NCI-H146 treated with DMSO at 0.1 percent for 48 hours (cell line): ENCODE data around the gene WNT8A.

Experiments
- DNase-seq: peaks from one replicate; lab custom pipeline; 2025; ENCODE audit not compliant: unreplicated experiment; lab: John Stamatoyannopoulos, UW

Gene WNT8A

GRCh38 chr5:138091685-138092084 lies 7.9 kb downstream of the WNT8A start:
- no peak for DNase-seq

DNA sequence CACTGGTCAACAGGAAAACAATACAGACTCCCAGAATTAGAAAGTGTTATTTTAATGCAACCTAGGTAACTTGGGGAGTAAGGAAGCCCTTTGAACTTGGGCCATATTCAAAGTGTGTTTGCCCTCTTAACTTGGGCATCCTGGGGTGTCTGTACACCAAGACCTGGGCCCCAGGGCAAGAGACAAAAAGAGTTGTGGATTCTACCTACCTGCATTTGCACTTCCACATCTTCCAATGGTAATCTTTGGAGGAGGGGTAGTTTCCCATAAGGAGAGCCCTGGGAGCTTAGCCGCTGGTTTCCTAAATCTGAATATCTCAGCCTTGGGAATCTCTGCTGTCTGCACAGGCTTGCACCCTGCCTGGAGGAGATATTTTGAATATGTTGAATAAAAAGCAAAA lies 8.5 kb downstream of the WNT8A start:
- no peak for DNase-seq

DNA sequence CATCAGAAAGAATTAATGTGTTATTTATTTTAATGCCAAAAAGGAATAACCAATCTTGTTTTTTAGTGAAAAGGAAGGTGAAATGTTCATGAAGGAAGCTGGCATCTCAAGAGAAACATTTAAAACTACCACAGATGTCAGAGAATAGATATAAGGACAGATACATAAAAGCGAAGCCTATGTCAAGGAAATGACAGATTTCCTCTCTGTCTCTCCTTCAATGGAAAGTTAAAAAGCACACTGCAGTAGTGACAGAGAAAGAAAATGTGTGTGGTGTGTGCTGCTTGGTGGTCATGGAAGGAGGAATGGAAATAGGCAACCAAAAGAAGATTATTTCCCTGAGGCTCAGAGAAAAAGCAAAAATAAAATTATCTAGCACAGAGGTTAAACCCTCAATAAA lies 9.2 kb downstream of the WNT8A start:
- DNase-seq: no peak

DNA sequence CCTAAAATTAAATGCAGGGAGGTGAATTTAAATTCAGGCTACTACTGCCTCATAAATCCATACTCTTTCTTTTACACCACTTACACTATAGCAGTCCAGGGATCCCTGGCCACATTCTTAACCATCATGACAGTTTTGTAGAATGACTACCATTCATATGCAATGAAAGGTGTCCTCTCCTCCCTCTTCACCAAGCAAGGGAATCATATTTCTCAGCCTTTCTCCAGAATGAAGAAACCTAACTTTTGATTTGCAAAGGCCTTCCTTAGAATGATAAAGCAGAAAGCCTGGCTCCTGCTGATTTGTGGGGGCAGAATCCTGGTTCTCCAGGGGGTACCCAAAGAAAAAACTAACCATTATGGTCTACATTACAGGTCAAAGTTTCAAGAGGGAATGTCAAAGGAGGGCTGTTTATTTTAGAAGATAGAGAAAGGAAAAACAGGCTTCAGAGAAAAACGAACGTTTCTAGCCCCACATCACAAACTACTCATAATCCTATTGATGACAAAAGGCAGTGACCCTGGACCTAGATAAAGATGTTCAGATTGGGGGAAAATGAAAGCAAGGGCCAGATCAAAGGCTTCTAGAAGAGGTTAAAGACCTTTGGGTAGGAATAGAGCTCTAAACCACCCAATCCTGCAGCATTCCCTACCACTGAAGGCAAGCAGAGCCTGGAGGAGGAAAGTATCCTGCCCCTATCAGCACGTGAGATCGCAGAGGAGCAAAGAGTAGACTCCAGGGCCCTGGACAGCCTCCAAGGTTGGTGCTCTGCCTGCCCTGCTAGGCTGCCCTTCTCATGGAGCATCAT lies 11.5 kb downstream of the WNT8A start:
- no peak for DNase-seq

- DNase-seq: no peak
These were observed 12.5 kb downstream of the WNT8A start for GRCh38 chr5:138096363-138096762.

GRCh38 chr5:138096997-138097828 lies 13.4 kb downstream of the WNT8A start:
- DNase-seq: no peak

- no peak for DNase-seq
These were observed 18.9 kb downstream of the WNT8A start for GRCh38 chr5:138102454-138103318.

DNA sequence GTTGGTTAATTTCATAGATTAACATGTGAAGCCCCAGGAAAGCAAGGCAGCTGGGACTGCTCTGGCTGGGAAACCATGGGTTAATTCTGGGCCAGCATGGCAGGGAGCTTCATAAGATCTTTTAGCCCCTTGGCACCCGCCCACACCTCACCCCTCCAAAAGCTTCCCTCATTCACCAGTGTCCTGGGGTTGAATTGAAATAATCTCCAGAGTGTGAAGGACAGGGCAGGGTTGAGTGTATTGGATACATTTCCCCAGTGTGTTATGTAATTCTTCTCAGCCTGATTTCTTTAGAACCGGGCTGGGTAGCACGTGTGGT lies 19.4 kb downstream of the WNT8A start:
- DNase-seq: no peak

DNA sequence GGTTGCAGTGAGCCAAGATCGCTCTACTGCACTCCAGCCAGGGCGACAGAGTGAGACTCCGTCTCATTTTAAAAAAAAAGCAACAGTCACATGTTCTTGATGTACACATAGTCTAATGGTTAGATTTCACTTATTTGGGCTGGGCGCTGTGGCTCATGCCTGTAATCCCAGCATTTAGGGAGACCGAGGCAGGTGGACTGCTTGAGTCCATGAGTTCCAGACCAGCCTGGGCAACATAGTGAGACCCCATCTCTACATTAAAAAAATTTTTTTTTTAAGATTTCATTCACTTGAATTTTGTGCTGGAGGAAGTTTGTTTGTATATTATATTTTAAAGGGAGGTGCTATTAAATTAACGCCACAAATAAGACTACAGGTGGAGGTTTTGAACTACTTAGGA lies 21.9 kb downstream of the WNT8A start:
- DNase-seq: no peak

DNA sequence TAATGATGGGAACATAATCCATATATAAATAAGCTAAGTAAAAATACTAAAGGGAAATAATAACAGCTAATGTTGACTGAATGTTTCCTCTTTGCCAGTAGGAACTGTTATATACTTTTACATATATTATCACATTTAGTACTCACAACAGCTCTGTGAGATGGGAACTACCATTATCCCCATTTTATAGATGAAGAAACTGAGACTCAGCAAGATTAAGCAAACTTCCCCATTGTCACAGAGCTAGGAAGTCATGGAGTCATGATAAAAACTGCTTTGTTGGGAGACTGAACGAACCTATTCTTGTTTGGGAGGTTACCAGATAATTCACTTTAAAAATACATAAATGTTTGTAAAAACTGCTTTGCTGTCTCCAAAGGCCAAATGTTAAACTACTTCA lies 23.4 kb downstream of the WNT8A start:
- DNase-seq: no peak

DNA sequence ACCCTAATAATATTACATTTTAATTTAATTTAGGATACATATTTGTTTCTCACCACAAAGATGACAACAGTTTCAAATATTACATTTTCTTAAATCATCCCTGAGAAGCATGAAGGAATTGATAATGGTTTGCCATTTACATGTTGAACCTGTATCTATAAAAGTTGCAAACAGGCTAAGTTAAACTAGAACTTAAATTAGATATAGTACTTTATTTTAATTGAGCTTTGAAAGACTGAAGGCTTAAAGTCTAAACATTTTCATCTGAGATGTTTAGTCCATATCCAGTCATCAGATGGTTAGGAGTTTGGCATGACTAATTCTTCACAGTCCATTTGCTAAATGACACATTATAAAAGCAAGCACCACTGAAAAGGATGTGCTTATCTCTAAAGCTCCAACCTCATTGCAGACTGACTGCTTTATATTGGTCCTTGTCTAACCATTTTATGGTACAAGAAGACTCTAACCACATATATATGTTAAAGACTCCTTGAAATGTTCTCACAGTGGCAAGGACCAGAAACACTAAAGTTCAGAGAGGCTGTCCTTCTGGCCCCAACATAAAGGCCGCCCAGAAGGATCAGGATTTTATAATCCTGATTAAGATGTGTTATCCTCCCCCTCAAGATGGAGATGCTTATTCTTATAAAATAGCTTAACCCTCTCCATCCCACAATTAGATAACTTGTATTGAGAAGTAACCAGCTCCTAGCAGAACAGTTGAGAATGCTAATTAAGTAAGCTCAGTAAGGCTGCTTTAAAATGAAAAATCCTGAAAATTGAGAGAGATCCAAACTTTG lies 25.8 kb downstream of the WNT8A start:
- DNase-seq: no peak

DNA sequence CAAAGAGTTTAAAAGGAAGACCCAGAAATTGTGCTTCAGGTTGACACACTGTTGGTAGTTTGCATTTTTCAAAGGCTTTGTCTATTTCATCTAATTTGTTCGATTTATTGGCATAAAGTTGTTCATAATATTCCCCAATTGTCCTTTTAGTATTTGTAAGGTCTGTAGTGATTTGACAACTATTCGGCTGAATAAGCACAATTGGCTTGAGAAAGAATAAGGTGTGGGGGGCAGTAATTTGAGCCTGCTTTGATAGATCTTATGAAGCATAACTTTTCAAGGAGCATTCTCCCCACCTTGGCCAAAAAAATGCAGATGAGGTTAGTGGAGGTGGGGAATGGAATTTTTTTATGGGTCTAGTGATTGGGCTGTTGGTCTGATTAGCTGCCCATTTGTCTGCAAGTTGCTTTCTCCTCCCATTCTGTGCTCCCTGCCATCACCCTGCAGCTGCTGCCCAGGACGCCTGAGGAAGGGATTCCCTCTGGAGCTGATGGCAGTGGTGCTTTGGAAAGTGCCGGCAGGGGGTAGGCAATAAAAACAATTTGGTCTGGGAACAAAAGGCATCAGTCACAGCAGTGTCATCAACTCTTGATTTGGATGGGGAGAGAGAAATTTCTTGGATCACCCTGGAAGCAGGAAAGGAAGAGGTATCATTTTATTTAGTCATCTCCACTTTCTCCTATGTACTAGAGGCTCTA lies 26.6 kb downstream of the WNT8A start:
- DNase-seq: peak; percentile 48

- DNase-seq: no peak
These were observed 27.3 kb downstream of the WNT8A start for GRCh38 chr5:138111181-138111580.

GRCh38 chr5:138111937-138112336 lies 28.1 kb downstream of the WNT8A start:
- DNase-seq: no peak

DNA sequence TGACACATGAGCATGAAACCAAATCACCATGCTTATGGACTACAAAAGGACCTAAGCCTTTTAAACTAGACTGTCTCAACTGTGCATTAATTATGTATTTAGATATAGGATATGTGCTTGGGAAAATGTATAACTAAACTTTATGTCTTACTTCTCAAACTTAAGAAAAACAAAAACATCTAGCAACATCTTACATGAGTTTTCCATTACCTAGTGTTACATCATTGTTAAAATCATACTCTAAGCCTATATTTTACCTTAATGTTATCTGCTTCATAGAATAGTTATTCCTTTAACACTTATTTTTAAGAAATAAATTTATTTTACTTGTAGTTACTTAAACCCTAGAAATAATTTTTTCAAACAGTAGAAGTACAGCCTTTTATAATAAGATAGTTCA lies 31.4 kb downstream of the WNT8A start:
- no peak for DNase-seq

DNA sequence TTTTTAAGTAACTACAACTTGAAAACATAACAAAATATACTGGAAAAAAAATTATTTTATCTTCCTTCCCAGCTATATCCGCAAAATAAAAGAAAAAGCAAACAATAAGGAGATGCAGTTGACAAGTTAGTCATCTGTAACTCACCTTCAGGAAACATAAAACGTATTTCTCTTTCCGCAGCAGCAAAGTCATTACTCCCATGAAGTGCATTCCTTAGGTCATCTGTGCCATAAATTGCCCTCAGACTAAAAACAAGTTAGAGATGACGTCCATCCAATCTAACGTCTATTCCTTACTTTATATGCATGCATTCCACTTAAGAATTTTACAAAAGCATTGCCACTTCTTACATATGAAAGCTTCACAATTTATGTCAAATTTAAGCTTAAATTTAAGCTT lies 44.5 kb downstream of the WNT8A start:
- no peak for DNase-seq

- DNase-seq: no peak
These were observed 45.5 kb downstream of the WNT8A start for GRCh38 chr5:138129347-138129746.

GRCh38 chr5:138132543-138132942 lies 48.7 kb downstream of the WNT8A start:
- DNase-seq: no peak

DNA sequence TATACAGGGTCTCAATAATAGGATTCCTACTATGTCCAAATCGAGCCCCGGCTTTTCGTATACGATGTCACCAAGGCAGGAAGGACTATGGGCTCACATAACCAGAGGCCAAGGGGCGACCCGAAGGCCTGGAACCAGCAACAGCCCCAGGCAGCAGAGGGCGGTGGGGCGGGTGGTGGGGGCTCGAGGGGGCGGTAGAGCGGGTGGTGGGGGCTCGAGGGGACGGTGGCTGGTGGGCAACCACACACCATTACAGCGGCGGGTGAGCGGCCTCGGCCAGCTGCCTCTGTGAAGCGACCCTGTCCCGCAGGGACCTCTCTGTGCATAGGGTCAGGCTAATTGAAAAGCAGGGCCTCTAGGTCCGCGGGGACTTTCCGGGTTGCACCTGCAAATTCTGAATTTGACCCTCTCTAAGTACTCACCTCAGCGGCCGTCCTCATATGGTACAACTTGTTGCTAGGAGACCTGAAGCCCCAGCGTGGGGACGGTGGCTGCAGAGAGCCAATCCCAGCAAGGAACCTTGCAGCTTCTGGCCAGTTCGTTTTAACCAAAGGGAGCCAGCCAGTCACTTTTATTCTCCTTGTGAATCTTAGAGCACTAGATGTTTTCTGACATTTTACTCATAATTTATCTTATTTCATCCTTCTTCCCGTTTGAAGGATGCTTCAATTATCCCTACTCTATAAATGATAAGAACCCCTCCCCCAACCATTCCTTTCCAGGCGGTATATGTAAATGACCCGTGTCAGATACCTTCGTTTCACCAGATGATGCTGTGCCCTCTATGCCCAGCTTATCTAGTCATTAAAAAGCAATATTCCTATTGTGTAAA lies 55.3 kb downstream of the WNT8A start, which contains the start of gene NME5:
Gene NME5, minus strand, starts transcription at position 480 of the 832 bp plus-strand sequence. CDS start 648 bp downstream, outside the sequence.
- peak; percentile 51 for DNase-seq
